GM12875 (cell line): ENCODE results near the gene MAML1.

Source experiments
- H3K4me3 ChIP-seq: one replicate; pipeline ENCODE4 v1.5.1; 2011; ENCODE audit warnings: low read depth, low read length, control low read depth
- TF ChIP-seq, protein P1 (sequence below): IDR thresholded peaks from 2 replicates; pipeline ENCODE4 v1.5.1; 2011; ENCODE audit warnings: low read depth, mild to moderate bottlenecking, control low read depth, inconsistent platforms, low read length, moderate library complexity, borderline replicate concordance; ENCODE audit not compliant: insufficient read depth

Gene MAML1

DNA sequence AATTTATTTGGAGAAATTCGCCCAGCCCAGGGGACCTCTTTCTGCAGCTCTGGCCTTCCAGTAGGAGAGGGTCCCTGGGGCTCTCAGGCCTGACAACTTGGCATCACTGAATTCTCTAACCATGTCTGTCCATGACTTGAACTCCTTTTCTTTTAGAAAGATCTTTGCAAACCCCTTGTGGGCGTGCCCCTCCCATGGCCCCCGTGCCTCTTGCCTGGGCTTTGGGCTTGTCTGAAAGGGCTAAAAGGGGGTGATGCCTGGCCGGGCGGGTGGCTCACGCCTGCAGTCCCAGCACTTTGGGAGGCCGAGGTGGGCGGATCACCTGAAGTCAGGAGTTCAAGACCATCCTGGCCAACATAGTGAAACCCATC lies 84.8 kb downstream of the MAML1 start:
- TF ChIP-seq, protein P1, sequence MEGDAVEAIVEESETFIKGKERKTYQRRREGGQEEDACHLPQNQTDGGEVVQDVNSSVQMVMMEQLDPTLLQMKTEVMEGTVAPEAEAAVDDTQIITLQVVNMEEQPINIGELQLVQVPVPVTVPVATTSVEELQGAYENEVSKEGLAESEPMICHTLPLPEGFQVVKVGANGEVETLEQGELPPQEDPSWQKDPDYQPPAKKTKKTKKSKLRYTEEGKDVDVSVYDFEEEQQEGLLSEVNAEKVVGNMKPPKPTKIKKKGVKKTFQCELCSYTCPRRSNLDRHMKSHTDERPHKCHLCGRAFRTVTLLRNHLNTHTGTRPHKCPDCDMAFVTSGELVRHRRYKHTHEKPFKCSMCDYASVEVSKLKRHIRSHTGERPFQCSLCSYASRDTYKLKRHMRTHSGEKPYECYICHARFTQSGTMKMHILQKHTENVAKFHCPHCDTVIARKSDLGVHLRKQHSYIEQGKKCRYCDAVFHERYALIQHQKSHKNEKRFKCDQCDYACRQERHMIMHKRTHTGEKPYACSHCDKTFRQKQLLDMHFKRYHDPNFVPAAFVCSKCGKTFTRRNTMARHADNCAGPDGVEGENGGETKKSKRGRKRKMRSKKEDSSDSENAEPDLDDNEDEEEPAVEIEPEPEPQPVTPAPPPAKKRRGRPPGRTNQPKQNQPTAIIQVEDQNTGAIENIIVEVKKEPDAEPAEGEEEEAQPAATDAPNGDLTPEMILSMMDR, result no peak
- H3K4me3 ChIP-seq, result no peak overlapping the region

DNA sequence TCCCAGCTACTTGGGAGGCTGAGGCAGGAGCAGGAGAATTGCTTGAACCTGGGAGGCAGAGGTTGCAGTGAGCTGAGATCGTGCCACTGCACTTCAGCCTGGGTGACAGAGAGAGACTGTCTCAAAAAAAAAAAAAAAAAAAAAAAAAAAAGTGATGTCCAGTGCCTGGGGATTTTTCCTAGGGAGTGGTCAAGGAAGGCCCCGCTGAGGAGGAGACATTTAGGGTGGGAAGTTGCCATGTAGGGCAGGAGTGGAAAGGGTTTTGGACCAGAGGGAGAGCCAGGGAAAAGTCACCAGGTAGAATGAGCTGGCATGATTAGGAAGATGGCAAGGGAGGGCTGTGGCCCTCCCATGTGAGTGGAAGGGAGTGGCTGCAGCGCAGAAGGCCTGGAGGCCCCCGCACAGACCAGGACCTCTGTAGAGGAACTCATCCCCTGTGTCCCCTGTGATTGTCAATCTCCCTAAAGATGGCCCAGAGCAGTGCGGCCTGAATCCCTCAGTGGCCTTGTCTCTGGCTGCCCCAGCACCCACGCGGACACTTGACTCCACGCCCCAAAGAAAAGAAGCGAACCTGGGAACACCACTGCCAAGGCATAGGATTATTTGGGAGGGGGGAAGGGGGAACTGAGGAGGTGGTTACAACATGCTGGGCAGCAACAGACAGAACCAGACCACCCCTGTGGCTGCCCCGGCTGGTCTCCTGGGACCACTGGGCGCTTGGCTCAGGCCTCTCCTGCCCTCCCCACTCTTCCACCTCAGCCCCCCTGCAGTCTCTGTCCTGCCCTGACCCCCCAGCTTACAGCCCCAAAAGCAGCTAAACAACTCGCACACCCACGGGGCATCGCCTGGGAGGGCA lies 85.5 kb downstream of the MAML1 start:
- peak overlapping the region; percentile 44 for H3K4me3 ChIP-seq
- TF ChIP-seq, protein P1, result no peak

DNA sequence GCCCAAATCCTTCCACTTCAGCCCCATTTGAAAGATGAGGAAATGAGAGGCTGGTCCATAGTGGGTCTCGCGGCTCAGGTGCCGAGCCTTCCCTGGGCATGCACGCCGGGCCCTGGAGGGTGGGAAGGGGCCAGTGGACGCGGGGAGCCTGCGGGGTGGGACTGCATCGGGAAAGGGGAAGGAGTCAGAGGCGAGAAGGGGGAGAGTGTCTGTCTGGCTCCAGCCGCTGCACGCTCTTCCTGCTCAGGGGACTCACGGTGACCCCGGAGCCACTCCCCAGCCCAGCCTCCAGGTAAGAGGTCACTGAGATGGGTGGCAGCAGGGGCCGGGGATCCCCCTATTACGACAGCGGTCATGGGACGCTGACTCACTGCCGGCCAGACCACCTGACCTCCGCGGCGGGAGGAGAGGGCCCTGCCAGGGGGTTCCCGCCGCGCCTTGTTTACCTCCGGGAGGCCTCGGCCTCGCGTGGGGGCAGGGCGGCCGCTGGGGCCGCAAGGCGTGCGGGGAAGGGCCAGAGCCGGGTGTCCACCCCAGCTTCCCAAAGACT lies 86.2 kb downstream of the MAML1 start:
- TF ChIP-seq, protein P1, result no peak
- H3K4me3 ChIP-seq, result peak overlapping the region; percentile 44

DNA sequence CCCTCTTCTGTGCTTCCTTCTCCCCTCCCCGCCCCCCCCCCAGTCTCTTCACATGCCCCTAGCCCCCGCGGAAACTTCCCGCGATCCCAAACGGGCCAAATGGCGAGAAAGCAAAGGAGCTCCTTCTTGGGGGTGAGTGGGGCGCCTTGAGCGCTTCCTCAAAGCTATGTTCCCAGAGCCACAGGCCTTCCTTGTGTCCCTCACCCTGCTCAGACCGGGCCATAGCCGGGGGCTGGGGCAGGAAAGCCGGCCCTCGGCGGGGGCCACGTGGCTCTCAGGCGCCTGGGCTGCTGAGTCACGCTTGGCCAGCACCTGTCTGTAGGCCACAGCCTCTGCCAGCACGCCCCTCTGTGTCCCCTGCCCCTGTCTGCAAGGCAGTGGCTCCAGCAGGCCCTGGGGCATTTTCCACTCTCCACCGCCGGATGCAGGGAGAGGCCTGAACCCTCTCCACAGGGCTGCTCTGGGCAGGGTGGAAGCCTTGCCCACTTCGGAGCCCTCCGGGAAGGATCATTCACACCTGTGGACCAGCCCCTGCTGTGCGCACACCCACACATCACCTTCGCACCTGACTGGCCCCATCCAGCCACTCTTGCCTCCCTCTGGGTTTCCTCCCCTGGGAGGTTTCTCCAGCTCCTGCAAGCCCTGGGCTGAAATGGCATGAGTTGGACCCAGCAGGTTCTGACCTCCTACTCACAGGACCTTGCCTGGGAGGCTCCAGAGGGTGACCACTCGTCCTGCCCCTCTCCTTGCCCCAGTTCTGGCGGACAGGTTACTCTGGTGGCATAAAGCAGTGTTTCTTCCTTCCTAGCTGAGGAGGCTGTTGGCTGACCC lies 86.9 kb downstream of the MAML1 start:
- TF ChIP-seq, protein P1, result no peak
- no peak overlapping the region for H3K4me3 ChIP-seq

DNA sequence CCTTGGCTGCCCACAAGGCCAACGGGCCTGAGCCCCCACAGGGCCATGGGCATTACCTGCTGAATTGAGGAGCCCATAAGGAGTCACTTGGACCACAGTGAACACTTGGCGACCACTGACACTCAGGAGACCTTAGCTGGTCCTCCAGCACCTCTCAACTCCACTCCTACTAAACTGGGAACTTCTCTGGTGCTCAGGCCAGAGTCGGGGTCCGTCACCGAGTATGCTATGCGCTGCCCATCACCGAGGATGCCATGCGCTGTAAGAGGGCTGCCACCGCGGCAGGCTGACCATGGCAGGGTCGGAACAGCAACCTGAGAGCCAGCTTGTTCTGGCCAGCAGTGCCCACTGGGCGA lies 87.5 kb downstream of the MAML1 start:
- TF ChIP-seq, protein P1, result no peak
- H3K4me3 ChIP-seq, result peak overlapping the region; percentile 90

DNA sequence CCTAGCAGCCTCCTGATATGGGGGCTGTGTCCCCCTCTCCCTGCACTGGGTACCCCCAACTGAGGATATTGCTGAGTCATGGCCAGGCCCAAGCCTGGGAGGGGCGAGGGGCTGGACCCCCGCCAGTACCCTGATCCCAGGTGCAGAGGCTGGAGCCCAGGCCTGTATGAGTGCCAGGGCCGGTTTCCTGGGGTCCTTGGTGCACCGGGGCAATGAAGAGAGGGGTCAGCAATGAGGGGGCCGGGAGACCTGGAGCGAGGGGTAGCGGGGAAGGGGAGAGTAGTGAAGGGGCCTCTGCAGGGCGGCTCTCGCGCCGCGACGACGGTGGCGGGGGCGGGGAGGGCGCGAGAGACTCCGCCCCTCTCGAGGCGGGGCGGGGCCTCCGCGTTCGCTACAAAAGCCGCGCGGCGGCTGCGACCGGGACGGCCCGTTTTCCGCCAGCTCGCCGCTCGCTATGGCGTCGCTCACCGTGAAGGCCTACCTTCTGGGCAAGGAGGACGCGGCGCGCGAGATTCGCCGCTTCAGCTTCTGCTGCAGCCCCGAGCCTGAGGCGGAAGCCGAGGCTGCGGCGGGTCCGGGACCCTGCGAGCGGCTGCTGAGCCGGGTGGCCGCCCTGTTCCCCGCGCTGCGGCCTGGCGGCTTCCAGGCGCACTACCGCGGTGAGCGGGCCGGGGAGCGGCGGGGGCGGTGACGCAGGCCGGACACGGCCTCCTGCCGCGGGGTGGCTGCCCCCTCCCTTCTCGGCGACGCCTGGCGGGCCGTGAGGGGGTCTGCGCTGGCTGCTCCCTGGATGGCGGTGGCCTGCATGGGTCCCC lies 88.1 kb downstream of the MAML1 start, which contains the start of gene SQSTM1:
Gene SQSTM1, plus strand, starts transcription at position 423 of the 815 bp plus-strand sequence. Its CDS starts 32 bp downstream, at position 455.
- TF ChIP-seq, protein P1, result no peak
- peak within 1 kb of the TSS; percentile 90 for H3K4me3 ChIP-seq
